GM19043 (cell line): ENCODE data around the gene LRP1B.

Source experiments
- ATAC-seq: cut with Tn5 transposase; IDR thresholded peaks from one replicate; pipeline ENCODE4 v1.9.1; 2021; ENCODE audit warnings: low read depth; ENCODE audit not compliant: unreplicated experiment

Gene LRP1B

GRCh38 chr2:141704541-141704940 is 426.3 kb downstream of the LRP1B start:
- no peak for ATAC-seq

GRCh38 chr2:141703501-141703900 is 427.3 kb downstream of the LRP1B start:
- ATAC-seq, result no peak

DNA sequence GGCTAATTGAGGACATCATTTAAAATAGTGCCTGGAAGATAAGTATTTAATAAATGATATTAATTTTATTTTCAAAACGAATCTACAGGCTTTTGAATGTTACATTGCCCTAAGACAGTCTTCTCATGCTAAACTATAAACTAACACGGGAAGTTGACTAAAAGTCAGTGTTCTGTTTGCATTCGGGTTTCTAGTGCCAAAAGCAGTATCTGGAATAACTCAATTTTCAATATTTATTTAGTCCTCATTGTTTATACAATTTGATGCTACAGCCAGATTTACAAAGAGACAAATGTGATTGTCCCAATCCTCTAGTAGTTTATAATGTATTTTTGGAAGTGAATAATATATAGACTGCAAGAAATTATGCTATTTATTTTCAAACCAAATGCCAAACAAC is 429.2 kb downstream of the LRP1B start:
- ATAC-seq, result no peak

DNA sequence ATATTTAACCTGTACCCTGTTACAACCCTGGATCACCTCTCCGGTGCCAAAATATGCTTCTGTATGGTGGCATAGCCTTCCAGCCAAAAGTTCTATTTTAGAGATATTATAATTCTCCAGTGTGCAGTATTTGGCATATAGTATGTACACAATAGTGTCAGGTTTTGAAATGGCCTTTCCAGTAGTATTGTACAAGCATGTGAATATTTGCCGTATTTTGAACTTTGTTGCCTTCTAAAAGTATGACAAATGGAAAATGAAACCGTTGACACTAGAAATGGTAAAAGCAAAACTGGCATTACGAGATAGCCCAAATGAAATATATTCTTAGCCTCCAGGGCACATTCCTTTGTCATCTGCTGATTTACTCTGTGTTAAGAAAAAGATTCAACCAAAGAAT is 431.2 kb downstream of the LRP1B start:
- ATAC-seq, result no peak

DNA sequence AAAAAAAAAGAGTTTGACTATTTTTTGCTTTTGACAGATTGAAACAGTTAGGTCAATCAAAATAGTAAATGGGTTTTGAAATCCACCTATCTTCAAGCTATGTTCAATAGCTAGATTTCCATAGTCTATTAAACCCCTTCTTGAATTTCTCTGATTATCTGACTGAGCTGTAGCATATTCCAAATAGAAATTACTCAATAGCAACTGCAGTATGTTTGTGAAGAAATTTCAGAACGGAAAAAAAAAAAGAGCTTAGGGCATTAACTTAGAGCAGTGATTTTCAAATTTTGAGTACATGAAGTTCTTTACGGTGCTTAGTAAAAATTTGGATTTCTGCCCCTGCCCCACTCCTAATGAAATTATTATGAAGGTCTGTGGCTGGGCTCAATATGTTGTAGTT is 432.3 kb downstream of the LRP1B start:
- no peak for ATAC-seq

DNA sequence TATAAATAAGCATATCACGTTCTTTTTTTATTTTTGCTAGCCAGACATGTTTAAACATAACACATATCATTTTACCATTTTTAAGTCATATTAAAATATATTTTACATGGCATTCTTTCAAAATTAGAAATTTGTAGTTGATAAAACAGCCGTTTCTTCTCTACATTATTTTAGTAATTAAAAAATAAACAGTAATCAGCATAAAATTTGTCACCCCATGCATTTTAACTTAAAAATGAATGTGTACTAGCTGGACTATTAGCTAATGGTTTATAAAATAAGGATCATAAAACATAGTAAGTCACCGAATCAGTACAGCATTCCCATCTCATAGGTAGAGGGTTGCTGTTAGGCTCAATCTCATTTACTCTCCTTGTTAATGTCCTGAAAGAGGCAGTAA is 433.8 kb downstream of the LRP1B start:
- ATAC-seq, result no peak

DNA sequence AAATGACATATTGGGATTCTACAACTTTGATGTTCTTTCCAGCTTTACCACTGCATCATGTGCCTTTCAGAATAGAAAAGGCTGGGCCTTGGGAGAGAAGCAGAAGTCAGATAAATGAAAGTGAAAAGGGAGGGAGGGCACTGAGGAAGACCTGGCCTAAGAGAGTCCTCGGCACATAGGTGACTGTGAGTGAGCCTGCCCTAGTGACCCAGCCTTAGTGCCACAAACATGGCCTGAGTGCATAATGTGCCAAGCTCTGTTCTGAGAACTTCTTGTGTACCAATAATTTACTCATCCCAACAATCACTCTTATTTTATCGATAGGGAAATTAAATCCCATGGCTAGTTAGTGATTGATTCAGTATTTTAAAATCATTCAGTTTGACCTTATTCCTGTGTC is 436.6 kb downstream of the LRP1B start:
- no peak for ATAC-seq

- no peak for ATAC-seq
Observed at GRCh38 chr2:141692829-141693228, 438.0 kb downstream of the LRP1B start.

DNA sequence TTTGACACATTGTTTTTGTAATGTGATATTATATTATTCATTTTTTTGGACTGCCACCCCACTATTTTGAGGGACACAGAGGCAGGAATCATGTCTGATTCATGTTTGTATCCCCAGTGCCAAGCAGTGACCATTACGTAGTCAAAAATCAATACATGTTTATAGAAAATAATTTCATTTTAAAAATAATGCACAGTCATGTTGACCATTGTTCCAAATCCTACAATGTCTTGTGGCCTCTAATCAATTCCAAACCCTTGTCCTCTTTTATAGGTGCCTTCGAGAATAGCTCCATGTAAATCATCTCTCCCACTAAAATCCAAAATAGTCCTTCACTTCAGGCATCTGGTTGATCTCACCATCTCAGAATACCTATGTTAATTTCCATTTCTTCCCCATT is 454.7 kb downstream of the LRP1B start:
- ATAC-seq, result no peak

DNA sequence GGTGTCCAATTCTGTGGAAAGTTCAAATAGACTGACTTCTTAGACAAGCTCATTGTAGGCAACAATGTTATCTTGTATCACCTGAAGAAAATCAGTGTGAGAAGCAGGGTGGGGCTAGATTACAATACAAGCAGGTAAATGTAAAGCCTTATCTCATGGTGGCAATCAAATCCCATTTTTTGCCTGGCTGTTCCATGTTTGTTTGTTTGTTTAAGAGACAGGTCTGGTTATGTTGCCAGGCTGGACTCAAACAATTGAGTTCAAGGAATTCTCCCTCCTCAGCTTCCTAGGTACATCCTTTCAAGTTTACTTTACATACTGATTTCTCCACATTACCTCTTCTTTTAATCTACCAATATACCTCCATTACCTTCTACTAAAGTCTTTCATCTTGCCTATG is 464.6 kb downstream of the LRP1B start:
- no peak for ATAC-seq

- no peak for ATAC-seq
Observed at GRCh38 chr2:141660232-141660631, 470.6 kb downstream of the LRP1B start.

GRCh38 chr2:141654311-141654710 is 476.5 kb downstream of the LRP1B start:
- no peak for ATAC-seq

- no peak for ATAC-seq
Observed at GRCh38 chr2:141653184-141653583, 477.6 kb downstream of the LRP1B start.

- no peak for ATAC-seq
Observed at GRCh38 chr2:141652308-141652707, 478.5 kb downstream of the LRP1B start.

GRCh38 chr2:141647353-141647752 is 483.5 kb downstream of the LRP1B start:
- no peak for ATAC-seq

GRCh38 chr2:141641462-141641861 is 489.4 kb downstream of the LRP1B start:
- no peak for ATAC-seq

- ATAC-seq, result no peak
Observed at GRCh38 chr2:141639809-141640208, 491.0 kb downstream of the LRP1B start.

- ATAC-seq, result no peak
Observed at GRCh38 chr2:141633132-141633531, 497.7 kb downstream of the LRP1B start.

DNA sequence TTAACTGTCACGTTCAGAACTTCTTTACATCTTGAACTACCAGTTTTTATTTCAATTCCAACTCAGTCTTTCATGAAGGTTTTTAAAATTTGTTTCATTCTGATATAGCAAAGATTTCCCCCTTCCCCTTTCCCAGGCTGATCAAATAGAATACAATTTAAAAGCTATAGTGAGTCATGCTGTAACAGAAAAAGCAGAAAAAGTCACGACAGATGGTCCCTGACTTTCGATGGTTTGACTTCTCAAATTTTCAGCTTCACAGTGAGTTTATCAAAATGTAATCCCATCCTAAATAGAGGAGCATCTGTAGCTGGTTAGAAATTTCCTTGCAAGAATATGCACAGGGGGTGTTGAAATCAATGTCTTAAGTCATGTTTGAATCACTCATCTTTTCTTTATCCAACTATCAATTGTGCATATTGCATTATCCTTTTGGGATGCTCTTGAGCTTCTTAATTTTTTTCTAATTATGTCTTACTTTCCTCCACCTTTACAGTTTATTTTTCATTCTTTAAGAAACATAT is 500.3 kb downstream of the LRP1B start:
- ATAC-seq, result no peak

DNA sequence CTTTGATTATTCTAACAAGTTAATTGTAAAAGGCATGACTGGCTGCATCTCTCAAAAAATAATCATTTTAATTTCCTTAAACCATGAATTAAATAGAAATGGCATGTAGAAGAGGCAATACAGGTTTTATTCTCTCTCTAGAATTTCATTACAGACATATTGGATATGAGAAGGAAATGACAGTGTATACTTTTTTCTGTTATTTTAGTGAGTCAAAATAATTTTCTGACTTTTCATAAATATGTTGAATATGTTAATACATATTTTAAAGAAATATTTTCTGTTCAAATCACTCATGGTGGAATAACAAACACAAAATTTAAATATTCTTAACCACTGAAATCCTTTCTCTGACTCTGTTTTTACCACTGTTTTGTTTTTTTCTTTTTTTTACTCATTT is 510.4 kb downstream of the LRP1B start:
- ATAC-seq, result no peak

DNA sequence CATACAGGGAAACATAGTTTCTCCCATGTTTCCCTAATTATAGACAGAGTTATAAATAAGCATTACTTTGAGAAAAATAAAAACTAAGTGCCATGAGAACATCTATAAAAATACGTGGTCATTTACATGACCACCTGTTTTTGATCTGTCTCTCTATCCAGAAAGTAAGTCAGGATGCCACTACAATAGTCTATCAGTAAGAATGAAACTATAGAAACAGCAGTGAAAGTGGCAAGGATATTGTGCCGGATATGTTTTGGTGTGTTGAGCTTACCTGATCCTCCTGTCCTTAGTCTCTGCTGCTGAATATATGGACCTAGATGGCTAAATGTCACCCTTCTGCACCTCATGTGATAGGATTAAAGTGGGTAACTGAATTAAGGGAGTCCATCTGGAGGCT is 512.4 kb downstream of the LRP1B start:
- ATAC-seq, result no peak

DNA sequence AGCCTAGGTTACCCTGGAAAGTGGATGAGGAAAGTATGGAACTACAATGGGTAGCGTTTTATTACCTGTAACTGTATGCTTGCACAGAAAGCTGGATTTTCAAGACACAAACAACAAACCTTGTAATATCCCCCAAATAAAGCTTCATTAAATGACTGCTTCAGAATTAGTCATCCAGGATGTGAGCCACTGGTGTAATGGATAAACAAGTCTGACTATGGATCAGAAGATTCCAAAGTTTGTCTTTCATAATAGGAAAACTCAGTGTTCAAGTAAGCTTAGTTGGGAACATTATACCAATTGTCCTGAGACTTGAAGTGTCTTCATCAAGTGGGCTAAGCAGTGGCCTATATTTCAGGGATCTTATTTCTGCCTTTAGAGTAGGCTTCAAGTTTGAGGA is 518.8 kb downstream of the LRP1B start:
- ATAC-seq, result no peak

GRCh38 chr2:141611176-141611571 is 519.6 kb downstream of the LRP1B start:
- ATAC-seq, result no peak
